Measurements from ENCODE around the gene RPUSD2. TPM values are rescaled to one million over a fixed set of nuclear protein-coding genes. Genes with fewer than 3 reads are reported as not detected.

Gene RPUSD2
- total RNA-seq, 1 donor from 2014 or later, result 6.4 TPM

DNA sequence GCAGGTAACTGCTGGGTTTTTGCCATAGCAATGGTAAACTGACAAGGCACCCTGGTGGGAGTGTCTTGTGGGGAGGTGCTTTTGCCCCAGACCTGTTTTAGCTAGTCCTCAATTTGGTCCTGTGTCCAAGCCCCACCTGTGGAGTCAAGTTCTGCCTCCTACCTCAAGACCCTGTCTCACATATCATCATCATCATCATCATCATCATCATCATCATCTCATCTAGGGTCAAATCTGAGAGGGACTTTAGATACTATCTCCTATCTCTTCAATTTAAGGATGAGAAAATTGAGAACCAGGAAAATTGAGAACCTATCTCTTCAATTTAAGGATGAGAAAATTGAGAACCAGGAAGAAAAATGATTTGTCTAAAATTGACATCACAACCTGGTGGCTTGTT is 34.8 kb downstream of the RPUSD2 start:
- TF ChIP-seq, protein P1, sequence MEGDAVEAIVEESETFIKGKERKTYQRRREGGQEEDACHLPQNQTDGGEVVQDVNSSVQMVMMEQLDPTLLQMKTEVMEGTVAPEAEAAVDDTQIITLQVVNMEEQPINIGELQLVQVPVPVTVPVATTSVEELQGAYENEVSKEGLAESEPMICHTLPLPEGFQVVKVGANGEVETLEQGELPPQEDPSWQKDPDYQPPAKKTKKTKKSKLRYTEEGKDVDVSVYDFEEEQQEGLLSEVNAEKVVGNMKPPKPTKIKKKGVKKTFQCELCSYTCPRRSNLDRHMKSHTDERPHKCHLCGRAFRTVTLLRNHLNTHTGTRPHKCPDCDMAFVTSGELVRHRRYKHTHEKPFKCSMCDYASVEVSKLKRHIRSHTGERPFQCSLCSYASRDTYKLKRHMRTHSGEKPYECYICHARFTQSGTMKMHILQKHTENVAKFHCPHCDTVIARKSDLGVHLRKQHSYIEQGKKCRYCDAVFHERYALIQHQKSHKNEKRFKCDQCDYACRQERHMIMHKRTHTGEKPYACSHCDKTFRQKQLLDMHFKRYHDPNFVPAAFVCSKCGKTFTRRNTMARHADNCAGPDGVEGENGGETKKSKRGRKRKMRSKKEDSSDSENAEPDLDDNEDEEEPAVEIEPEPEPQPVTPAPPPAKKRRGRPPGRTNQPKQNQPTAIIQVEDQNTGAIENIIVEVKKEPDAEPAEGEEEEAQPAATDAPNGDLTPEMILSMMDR (IDR thresholded peaks at IDR 0.05), result no peak
- DNase-seq (no peak), ATAC-seq (no peak)
- no peaks in the 10 kb centered on the region for H3K9me3 ChIP-seq
- no peaks in the 10 kb centered on the region for H3K36me3 ChIP-seq
- H3K4me1 ChIP-seq, result no peaks in the 10 kb centered on the region
- H3K27me3 ChIP-seq, result no peaks in the 10 kb centered on the region
- no peak overlapping the region for H3K4me3 ChIP-seq
- H3K27ac ChIP-seq, result no peak overlapping the region
- intact Hi-C loops (cut with DNase I), result no loop called here

GRCh38 chr15:40613080-40613479 is 44.0 kb downstream of the RPUSD2 start:
- Histone ChIP-seq H3K36me3 (no peaks in the 10 kb centered on the region), H3K9me3 (no peaks in the 10 kb centered on the region), H3K27me3 (no peaks in the 10 kb centered on the region), H3K27ac (no peak overlapping the region), H3K4me1 (no peaks in the 10 kb centered on the region), H3K4me3 (no peak overlapping the region)
- intact Hi-C loops (cut with DNase I), result no loop called here
- ATAC-seq, result no peak
- TF ChIP-seq, protein P1 (IDR thresholded peaks at IDR 0.05), result no peak
- no peak for DNase-seq

GRCh38 chr15:40618023-40618422 is 48.9 kb downstream of the RPUSD2 start:
- no peak for ATAC-seq

GRCh38 chr15:40618906-40619305 is 49.8 kb downstream of the RPUSD2 start:
- TF ChIP-seq, protein P1 (IDR thresholded peaks at IDR 0.05), result no peak
- H3K27me3 ChIP-seq, result no peaks in the 10 kb centered on the region
- no peak for ATAC-seq
- intact Hi-C loops (cut with DNase I), result no loop called here
- H3K9me3 ChIP-seq, result no peaks in the 10 kb centered on the region
- no peaks in the 10 kb centered on the region for H3K4me1 ChIP-seq
- no peaks in the 10 kb centered on the region for H3K36me3 ChIP-seq
- no peak overlapping the region for H3K4me3 ChIP-seq
- H3K27ac ChIP-seq, result no peak overlapping the region
- DNase-seq, result no peak

More at GRCh38 chr15:40618023-40618422, 48.9 kb downstream of the RPUSD2 start:
- TF ChIP-seq, protein P1 (IDR thresholded peaks at IDR 0.05), result no peak
- intact Hi-C loops (cut with DNase I), result no loop called here
- DNase-seq, result no peak
- Histone ChIP-seq H3K9me3 (no peaks in the 10 kb centered on the region), H3K4me3 (no peak overlapping the region), H3K27ac (no peak overlapping the region), H3K4me1 (no peaks in the 10 kb centered on the region), H3K36me3 (no peaks in the 10 kb centered on the region), H3K27me3 (no peaks in the 10 kb centered on the region)

DNA sequence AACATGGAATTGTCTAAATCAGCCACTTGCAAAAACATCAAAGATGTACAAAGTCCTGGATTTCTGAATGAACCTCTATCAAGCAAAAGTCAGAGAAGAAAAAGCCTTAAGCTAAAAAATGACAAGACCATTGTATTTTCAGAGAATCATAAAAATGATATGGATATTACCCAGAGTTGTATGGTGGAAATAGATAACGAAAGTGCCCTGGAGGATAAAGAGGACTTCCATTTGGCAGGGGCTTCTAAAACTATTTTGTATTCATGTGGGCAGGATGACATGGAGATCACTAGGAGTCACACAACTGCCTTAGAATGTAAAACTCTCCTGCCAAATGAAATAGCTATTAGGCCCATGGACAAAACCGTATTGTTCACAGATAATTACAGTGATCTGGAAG is 54.3 kb downstream of the RPUSD2 start:
- Histone ChIP-seq H3K27ac (no peak overlapping the region), H3K4me3 (no peak overlapping the region), H3K27me3 (no peaks in the 10 kb centered on the region), H3K9me3 (no peaks in the 10 kb centered on the region), H3K36me3 (no peaks in the 10 kb centered on the region), H3K4me1 (no peaks in the 10 kb centered on the region)
- DNase-seq (no peak), ATAC-seq (no peak)
- TF ChIP-seq, protein P1 (IDR thresholded peaks at IDR 0.05), result no peak
- intact Hi-C loops (cut with DNase I), result no loop called here

Other genes starting within 250 kb of the RPUSD2 start
- 39.5 TPM for gene INAFM2, start 245.6 kb upstream of the RPUSD2 start, total RNA-seq
- 72.5 TPM for gene CCDC9B, start 228.4 kb upstream of the RPUSD2 start, total RNA-seq
- not detected for gene PHGR1, start 218.3 kb upstream of the RPUSD2 start, total RNA-seq
- gene DISP2, start 211.1 kb upstream of the RPUSD2 start, total RNA-seq, result 6.5 TPM
- 18.1 TPM for gene KNSTRN, start 186.6 kb upstream of the RPUSD2 start, total RNA-seq
- 115 TPM for gene IVD, start 163.5 kb upstream of the RPUSD2 start, total RNA-seq
- gene BAHD1, start 128.3 kb upstream of the RPUSD2 start, total RNA-seq, result 29.8 TPM
- 14.1 TPM for gene CHST14, start 98.3 kb upstream of the RPUSD2 start, total RNA-seq
- gene CCDC32, start 4.3 kb upstream of the RPUSD2 start, total RNA-seq, result 20.7 TPM
- 0.61 TPM for gene KNL1, start 24.9 kb downstream of the RPUSD2 start, total RNA-seq
- 0.98 TPM for gene RAD51, start 125.9 kb downstream of the RPUSD2 start, total RNA-seq
- 77.1 TPM for gene RMDN3, start 186.0 kb downstream of the RPUSD2 start, total RNA-seq
- gene GCHFR, start 194.8 kb downstream of the RPUSD2 start, total RNA-seq, result 55.2 TPM
- 0.96 TPM for gene C15orf62, start 200.7 kb downstream of the RPUSD2 start, total RNA-seq
- gene ZFYVE19, start 237.8 kb downstream of the RPUSD2 start, total RNA-seq, result 26.7 TPM
- 30.7 TPM for gene DNAJC17, start 238.2 kb downstream of the RPUSD2 start, total RNA-seq

Data from upper lobe of right lung (tissue), 1 donor.